Esophagus (tissue), 2 donors: Measurements from ENCODE around the gene MS4A1. TPM values are rescaled to one million over a fixed set of nuclear protein-coding genes. Genes with fewer than 3 reads are reported as not detected.

ENCODE experiments used
- H3K27ac ChIP-seq, 2 donors: one replicate each; pipeline ENCODE4 v1.5.1; 2013; ENCODE audit warnings: low read depth in 2 of 2, mild to moderate bottlenecking in 2 of 2, inconsistent platforms in 1 of 2, low read length in 1 of 2, moderate library complexity in 1 of 2
- H3K27me3 ChIP-seq, 2 donors: one replicate each; pipeline ENCODE4 v1.6.1; 2013; ENCODE audit warnings: low read length in 2 of 2, control low read depth in 1 of 2, mild to moderate bottlenecking in 1 of 2; ENCODE audit not compliant: insufficient read depth in 2 of 2, control insufficient read depth in 1 of 2
- H3K36me3 ChIP-seq, 2 donors: one replicate each; pipeline ENCODE4 v1.6.1; 2013; ENCODE audit warnings: low read length in 1 of 2; ENCODE audit not compliant: control insufficient read depth in 2 of 2, insufficient read depth in 2 of 2
- H3K4me1 ChIP-seq, 2 donors: one replicate each; pipeline ENCODE4 v1.6.1; 2013; ENCODE audit warnings: low read length in 1 of 2; ENCODE audit not compliant: control insufficient read depth in 2 of 2, insufficient read depth in 2 of 2
- H3K4me3 ChIP-seq, 2 donors: one replicate each; pipeline ENCODE4 v1.5.1; 2013; ENCODE audit warnings: low read length in 2 of 2, mild to moderate bottlenecking in 2 of 2, low read depth in 1 of 2, moderate library complexity in 1 of 2
- H3K9me3 ChIP-seq, 2 donors: one replicate each; pipeline ENCODE4 v1.6.1; 2013; ENCODE audit warnings: mild to moderate bottlenecking in 2 of 2, low read depth in 1 of 2, low read length in 1 of 2, moderate library complexity in 1 of 2; ENCODE audit not compliant: control insufficient read depth in 2 of 2, insufficient read depth in 1 of 2
- WGBS, 2 donors: extraction: QIAGEN DNeasy Blood & Tissue Kit; methylation state at CpG; one replicate each; pipeline ENCODE4 v1.1.7; 2013; 5-methylcytosine and 5-hydroxymethylcytosine counted together
- polyA plus RNA-seq, 2 donors: library from polyadenylated mRNA; stranded (reverse); fragments of 200-250 nt; gene quantifications; one replicate each; pipeline ENCODE4 v1.2.3, GENCODE V29; 2013
- donor health status: healthy with polysubstance abuse.
- donor health status: Bipolar disorder and iron deficiency.

The MS4A1 gene
- polyA plus RNA-seq, 2 donors = 0.36 to 1.5 TPM

DNA sequence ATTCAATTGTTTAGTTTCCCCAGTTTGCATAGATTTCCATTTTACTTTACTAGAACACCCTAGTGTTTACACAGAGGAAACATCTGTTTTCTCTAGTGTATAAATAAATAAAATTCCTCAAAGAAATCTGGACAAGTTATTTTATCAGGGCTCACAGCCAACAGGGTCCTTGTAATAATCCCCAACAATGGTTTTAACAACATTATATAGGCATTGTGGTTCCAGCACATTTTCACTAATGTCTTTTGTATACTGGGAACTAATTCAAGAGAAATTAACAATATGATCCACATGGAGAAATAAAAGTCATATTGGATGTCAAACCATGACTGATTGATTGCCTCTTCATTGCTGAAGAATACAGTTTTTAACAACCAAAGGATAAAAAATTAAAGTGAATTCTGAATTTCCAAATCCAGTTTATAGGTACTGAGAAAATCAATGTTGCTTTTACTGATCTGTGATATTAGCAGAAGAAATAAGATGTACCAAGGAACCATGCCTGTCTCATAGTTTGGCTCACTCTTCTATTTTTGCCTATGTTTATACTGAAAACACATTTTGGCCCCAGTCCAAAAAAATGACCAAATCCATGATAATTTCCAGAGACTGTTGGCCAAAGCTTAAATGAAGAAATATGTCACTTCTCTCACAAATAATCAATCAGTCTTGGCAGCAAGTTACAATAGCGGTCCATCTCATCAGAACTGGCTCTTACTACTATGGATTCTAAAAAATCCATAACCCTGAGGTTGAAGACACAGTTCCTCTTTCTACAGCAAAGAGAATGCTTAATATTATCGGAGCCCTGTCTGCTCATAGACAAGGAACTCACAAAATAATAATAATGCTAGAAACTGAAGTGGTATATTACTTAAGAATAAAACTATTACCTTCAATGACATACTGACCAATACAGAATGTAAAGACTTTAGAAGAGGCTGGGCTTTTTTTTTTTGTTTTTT lies 58.1 kb downstream of the MS4A1 start:
- Histone ChIP-seq H3K4me1 (no peaks in the 10 kb centered on the region), H3K27ac (no peak overlapping the region), H3K4me3 (no peak overlapping the region), H3K27me3 (no peaks in the 10 kb centered on the region), H3K36me3 (no peaks in the 10 kb centered on the region), H3K9me3 (no peaks in the 10 kb centered on the region)
- WGBS, 2 donors = 56 to 61% methylated on average over 2 of the region's 2 CpGs

DNA sequence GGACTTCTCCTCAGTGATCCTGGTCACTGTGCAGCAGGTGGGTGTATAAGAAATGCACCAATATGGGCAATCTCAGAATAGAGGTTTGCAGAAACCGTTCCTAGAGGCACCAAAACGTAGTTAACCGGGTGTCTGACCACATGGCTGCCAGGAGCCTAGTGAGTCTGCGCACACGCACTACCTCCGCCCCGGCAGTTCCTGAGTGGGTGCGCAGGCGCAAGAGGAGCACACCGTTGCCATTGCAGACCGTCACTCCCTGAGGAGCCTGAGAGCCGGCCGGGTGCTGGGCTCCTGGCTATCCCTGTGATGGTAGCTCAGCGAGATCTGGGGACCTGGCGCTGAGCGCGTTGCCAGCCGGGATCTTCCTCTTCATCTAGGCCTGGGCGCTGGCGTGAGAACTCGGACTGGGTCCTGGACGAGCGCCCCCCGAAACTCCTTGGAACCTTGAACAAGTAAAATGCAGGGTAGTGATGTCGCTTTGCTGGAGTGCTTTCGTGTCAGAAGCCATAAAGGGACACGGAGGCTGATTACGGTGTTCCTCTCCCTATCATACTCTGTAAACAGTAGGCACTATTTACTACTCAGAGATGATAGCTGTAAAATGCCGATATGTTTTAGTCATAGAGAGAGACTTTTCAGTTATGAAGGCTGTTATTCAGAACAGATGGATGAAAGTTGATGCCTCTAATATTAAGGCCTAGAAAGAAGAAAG lies 59.7 kb downstream of the MS4A1 start, which contains the start of gene MS4A13:
MS4A13 (plus strand) TSS at position 249 of the 712 bp plus-strand sequence. CDS start 2,692 bp downstream, outside the sequence.
- Histone ChIP-seq H3K36me3 (no peaks in the 10 kb centered on the region), H3K4me3 (no peak within 1 kb of the TSS), H3K27ac (no peak within 1 kb of the TSS), H3K27me3 (no peaks in the 10 kb centered on the region), H3K9me3 (no peaks in the 10 kb centered on the region), H3K4me1 (no peaks in the 10 kb centered on the region)
- WGBS, 2 donors = 95 to 96% methylated on average over 29 of the region's 29 CpGs

Other genes with a start within 250 kb of the MS4A1 start
- gene MS4A4E, start 212.7 kb upstream of the MS4A1 start, polyA plus RNA-seq = under 1 TPM; 0.37 to 0.51 TPM
- gene MS4A4A, start 175.2 kb upstream of the MS4A1 start, polyA plus RNA-seq = 1 to 10 TPM; 1.3 to 1.7 TPM
- not detected for gene MS4A6E, start 128.6 kb upstream of the MS4A1 start, polyA plus RNA-seq
- gene MS4A7, start 77.3 kb upstream of the MS4A1 start, polyA plus RNA-seq = 1 to 10 TPM; 1.1 to 1.3 TPM
- under 1 TPM; 0.16 to 0.26 TPM for gene MS4A14, start 59.4 kb upstream of the MS4A1 start, polyA plus RNA-seq
- gene MS4A5, start 26.3 kb upstream of the MS4A1 start, polyA plus RNA-seq = not detected
- not detected for gene MS4A12, start 36.9 kb downstream of the MS4A1 start, polyA plus RNA-seq
- gene MS4A13, start 59.5 kb downstream of the MS4A1 start, polyA plus RNA-seq = not detected
- gene MS4A8, start 243.8 kb downstream of the MS4A1 start, polyA plus RNA-seq = under 1 TPM in 1 of 2 donors, not detected in 1; 0.02 TPM